ENCODE data around the gene SHOX.
"Not testable (repeated sequence)": the region's sequence is repeated elsewhere in the genome, so short reads cannot be mapped to it uniquely, and the experiment has no call there.

Gene SHOX

GRCh38 chrX:621705-622503 lies 8.7 kb upstream of the SHOX start:
- DNase-seq (ENCODE audit: low spot score), result no peak

- DNase-seq (ENCODE audit: low spot score), result not testable (repeated sequence)
Observed at GRCh38 chrX:622802-623201, 7.8 kb upstream of the SHOX start.

- no peak for DNase-seq (ENCODE audit: low spot score)
Observed at GRCh38 chrX:623268-623598, 7.4 kb upstream of the SHOX start.

- DNase-seq (ENCODE audit: low spot score), result no peak
Observed at GRCh38 chrX:623599-624315, 6.8 kb upstream of the SHOX start.

GRCh38 chrX:625137-625691 lies 5.4 kb upstream of the SHOX start:
- DNase-seq (ENCODE audit: low spot score), result no peak

GRCh38 chrX:626047-626446 lies 4.5 kb upstream of the SHOX start:
- not testable (repeated sequence) for DNase-seq (ENCODE audit: low spot score)

- DNase-seq (ENCODE audit: low spot score), result no peak
Observed at GRCh38 chrX:626745-627509, 3.7 kb upstream of the SHOX start.

- no peak for DNase-seq (ENCODE audit: low spot score)
Observed at GRCh38 chrX:627510-627981, 3.0 kb upstream of the SHOX start.

- DNase-seq (ENCODE audit: low spot score), result no peak
Observed at GRCh38 chrX:627995-628394, 2.6 kb upstream of the SHOX start.

- DNase-seq (ENCODE audit: low spot score), result no peak
Observed at GRCh38 chrX:629230-630006, 1.2 kb upstream of the SHOX start.

- DNase-seq (ENCODE audit: low spot score), result no peak
Observed at GRCh38 chrX:630007-630611, 482 bp upstream of the SHOX start.

GRCh38 chrX:631802-632365 lies 1.3 kb downstream of the SHOX start:
- no peak for DNase-seq (ENCODE audit: low spot score)

- no peak for DNase-seq (ENCODE audit: low spot score)
Observed at GRCh38 chrX:632366-633042, 1.9 kb downstream of the SHOX start.

GRCh38 chrX:633043-633984 lies 2.7 kb downstream of the SHOX start:
- DNase-seq (ENCODE audit: low spot score), result no peak

GRCh38 chrX:633985-634958 lies 3.7 kb downstream of the SHOX start:
- DNase-seq (ENCODE audit: low spot score), result no peak

- no peak for DNase-seq (ENCODE audit: low spot score)
Observed at GRCh38 chrX:635428-636090, 5.0 kb downstream of the SHOX start.

GRCh38 chrX:636981-637659 lies 6.5 kb downstream of the SHOX start:
- DNase-seq (ENCODE audit: low spot score), result no peak

Data from SW480 (cell line).